Gastroesophageal sphincter (tissue), 3 donors: ENCODE data around the gene ARID1A.

ENCODE experiments used
- POLR2A ChIP-seq, 2 donors: fragments of 450-650 bp; IDR thresholded peaks; one replicate each; pipeline ENCODE4 v1.6.1; 2017; ENCODE audit warnings: antibody characterized with exemption in 2 of 2, mild to moderate bottlenecking in 2 of 2, moderate library complexity in 1 of 2
- POLR2AphosphoS5 ChIP-seq: sonication (generic); formaldehyde crosslinking; IDR thresholded peaks from one replicate; pipeline ENCODE4 v1.6.1; 2017; ENCODE audit warnings: antibody characterized with exemption
- TF ChIP-seq, protein P1 (sequence below), 4 experiments: fragments of 200-600 bp in 2 of 4; fragments of 450-650 bp in 2 of 4; sonication (generic) in 1 of 4; IDR thresholded peaks; one replicate each; pipeline ENCODE4 v1.5.1; 2017 to 2019; ENCODE audit warnings: antibody characterized with exemption in 4 of 4, mild to moderate bottlenecking in 2 of 4, moderate library complexity in 2 of 4

DNA sequence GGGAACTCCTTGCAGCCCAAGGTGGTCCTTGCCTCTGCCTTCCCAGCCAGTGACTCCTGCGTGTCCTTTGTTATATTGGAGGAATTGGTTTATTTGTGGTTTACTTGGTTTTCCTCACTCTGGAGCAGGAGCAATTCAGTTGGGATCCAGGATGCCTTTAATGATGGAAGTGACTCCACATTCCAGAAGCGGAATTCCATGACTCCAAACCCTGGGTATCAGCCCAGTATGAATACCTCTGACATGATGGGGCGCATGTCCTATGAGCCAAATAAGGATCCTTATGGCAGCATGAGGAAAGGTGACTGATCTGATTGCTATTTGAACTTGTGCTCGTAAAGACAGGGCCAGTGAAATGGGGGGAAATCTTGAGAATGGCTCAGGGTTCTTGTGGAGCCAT is 76.9 kb downstream of the ARID1A start:
- TF ChIP-seq, protein P1, sequence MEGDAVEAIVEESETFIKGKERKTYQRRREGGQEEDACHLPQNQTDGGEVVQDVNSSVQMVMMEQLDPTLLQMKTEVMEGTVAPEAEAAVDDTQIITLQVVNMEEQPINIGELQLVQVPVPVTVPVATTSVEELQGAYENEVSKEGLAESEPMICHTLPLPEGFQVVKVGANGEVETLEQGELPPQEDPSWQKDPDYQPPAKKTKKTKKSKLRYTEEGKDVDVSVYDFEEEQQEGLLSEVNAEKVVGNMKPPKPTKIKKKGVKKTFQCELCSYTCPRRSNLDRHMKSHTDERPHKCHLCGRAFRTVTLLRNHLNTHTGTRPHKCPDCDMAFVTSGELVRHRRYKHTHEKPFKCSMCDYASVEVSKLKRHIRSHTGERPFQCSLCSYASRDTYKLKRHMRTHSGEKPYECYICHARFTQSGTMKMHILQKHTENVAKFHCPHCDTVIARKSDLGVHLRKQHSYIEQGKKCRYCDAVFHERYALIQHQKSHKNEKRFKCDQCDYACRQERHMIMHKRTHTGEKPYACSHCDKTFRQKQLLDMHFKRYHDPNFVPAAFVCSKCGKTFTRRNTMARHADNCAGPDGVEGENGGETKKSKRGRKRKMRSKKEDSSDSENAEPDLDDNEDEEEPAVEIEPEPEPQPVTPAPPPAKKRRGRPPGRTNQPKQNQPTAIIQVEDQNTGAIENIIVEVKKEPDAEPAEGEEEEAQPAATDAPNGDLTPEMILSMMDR (IDR thresholded peaks at IDR 0.05) = no peak
- TF ChIP-seq POLR2AphosphoS5 (peak; percentile 72), POLR2A (IDR thresholded peaks at IDR 0.05) (no peak)
